Stimulated activated effector memory CD8-positive, alpha-beta T cell treated with anti-CD3 and anti-CD28 coated beads, Interleukin-12 subunit alpha, Interleukin-12 subunit beta, amount 100 ng/mL, for 72 hours (primary cell): ENCODE results near the gene MTA3.
"Not testable (repeated sequence)": the region's sequence is repeated elsewhere in the genome, so short reads cannot be mapped to it uniquely, and the experiment has no call there.

Experiments
- ATAC-seq: fragments of 150-1000 bp; cut with Tn5 transposase; 2 replicates; pipeline ENCODE4 v1.10.0; 2021
- DNase-seq, 2 donors: peaks; one replicate each; pipeline ENCODE4 v3.0.0; 2021 to 2022; ENCODE audit warnings: low spot score in 2 of 2
- H3K27ac Mint-ChIP-seq: one replicate; pipeline ENCODE4 v1.8.0; 2022; ENCODE audit warnings: mild to moderate bottlenecking, mixed read lengths
- H3K36me3 Mint-ChIP-seq: one replicate; pipeline ENCODE4 v1.8.0; 2022; ENCODE audit warnings: mild to moderate bottlenecking, mixed read lengths
- H3K4me1 Mint-ChIP-seq: one replicate; pipeline ENCODE4 v1.8.0; 2022; ENCODE audit warnings: mixed read lengths
- H3K4me3 Mint-ChIP-seq: one replicate; pipeline ENCODE4 v1.8.0; 2022; ENCODE audit warnings: mild to moderate bottlenecking, mixed read lengths
- H3K9me3 Mint-ChIP-seq: one replicate; pipeline ENCODE4 v1.8.0; 2022; ENCODE audit warnings: mixed read lengths

Gene MTA3

DNA sequence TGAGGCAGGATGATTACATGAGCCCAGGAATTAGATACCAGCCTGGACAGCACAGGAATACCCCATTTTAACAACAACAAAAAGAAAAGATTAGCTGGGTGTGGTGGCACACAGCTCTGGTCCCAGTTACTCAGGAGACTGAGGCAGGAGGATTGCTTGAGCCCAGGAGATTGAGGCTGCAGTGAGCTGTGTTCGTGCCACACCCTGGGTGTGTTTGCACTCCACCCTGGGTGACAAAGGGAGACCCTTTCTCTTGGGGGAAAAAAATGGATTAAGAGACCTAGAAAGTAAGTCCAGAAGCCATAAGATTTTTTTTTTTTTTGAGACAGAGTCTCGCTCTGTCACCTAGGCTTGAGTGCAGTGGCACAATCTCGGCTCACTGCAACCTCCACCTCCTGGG is 16.2 kb downstream of the MTA3 start:
- not testable (repeated sequence) for H3K4me3 Mint-ChIP-seq, DNase-seq, H3K27ac Mint-ChIP-seq, ATAC-seq, H3K9me3 Mint-ChIP-seq, H3K4me1 Mint-ChIP-seq
- peaks cover 66% of the 10 kb centered on the region for H3K36me3 Mint-ChIP-seq

DNA sequence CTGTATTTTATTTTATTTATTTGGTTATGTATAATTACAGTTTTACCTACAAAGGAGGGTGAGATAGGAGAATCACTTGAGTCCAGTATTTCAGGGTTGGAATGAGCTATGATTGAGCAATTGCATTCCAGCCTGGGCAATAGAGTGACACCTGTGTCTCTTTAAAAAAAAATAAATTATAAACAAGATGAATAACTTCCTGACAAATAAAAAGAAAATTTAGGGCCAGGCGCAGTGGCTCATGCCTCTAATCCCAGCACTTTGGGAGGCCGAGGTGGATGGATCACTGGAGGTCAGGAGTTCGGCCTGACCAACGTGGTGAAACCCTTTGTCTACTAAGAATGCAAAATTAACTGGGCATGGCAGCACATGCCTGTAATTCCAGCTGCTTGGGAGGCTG is 17.3 kb downstream of the MTA3 start:
- no peak for ATAC-seq
- Mint-ChIP-seq H3K4me1 (no peaks in the 10 kb centered on the region), H3K27ac (no peak overlapping the region), H3K4me3 (no peak overlapping the region), H3K9me3 (no peaks in the 10 kb centered on the region), H3K36me3 (peaks cover 56% of the 10 kb centered on the region)
- DNase-seq: no peak

DNA sequence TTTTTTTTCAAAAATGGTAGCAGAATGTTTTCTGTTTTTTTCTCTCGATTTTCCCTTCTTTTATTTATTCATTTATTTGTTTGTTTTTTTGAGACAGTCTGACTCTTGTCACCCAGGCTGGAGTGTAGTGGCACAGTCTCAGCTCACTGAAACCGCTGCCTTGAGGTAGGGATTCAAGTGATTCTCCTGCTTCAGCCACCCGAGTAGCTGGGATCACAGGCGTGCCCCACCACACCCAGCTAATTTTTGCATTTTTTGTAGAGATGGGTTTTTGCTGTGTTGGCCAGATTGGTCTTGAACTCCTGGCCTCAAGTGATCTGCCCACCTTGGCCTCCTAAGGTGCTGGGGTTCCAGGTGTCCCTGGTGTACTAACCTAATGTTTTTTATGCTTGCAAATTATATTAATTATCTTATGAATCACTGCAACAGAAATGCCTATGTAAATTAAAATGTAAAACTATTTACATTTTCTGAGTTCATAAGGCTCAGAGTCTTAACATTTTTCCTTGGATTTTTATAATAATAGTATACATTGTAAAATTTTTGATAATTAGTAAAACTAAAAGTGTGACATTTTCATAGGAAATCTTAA is 19.2 kb downstream of the MTA3 start:
- DNase-seq (no peak), ATAC-seq (no peak)
- H3K36me3 Mint-ChIP-seq: peaks cover 38% of the 10 kb centered on the region
- no peak overlapping the region for H3K4me3 Mint-ChIP-seq
- no peaks in the 10 kb centered on the region for H3K4me1 Mint-ChIP-seq
- H3K27ac Mint-ChIP-seq: no peak overlapping the region
- no peaks in the 10 kb centered on the region for H3K9me3 Mint-ChIP-seq

DNA sequence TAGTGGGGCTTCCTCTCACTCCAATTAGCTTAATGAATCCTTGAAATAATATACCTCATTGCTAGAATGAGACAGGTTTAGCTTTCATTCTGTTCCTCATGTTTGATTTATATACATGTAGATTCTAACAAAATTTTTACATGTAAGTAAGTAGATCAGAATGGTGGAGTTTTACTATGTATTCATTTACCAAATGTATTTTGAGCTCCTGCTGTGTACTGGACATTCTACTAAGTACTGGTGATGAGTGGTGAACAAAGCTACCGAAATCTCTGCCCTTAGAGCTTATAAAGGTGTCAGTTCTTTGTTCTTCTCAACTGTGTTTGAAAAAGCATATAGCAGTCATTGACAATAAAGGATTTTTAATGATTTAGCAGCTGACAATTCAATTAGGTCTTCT is 19.7 kb downstream of the MTA3 start:
- H3K9me3 Mint-ChIP-seq: no peaks in the 10 kb centered on the region
- H3K36me3 Mint-ChIP-seq: peaks cover 33% of the 10 kb centered on the region
- ATAC-seq (no peak), DNase-seq (no peak)
- no peak overlapping the region for H3K27ac Mint-ChIP-seq
- no peaks in the 10 kb centered on the region for H3K4me1 Mint-ChIP-seq
- no peak overlapping the region for H3K4me3 Mint-ChIP-seq

DNA sequence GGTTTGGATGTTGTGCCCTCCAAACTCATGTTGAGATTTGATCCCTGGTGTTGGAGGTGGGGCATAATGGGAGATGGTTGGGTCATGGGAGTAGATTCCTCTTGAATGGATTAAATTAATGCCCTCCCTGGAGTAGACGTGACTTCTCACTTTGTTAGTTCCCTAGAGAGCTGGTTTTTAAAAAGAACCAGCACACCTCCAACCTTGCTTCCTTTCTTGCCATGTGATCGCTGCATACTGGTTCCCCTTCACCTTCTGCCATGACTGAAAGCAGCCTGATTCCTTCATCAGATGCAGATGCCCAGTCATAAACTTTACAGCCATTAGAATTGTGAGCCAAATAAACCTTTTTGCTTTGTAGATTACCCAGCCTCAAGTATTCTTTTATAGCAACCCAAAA is 21.7 kb downstream of the MTA3 start:
- peaks cover 18% of the 10 kb centered on the region for H3K36me3 Mint-ChIP-seq
- H3K9me3 Mint-ChIP-seq: no peaks in the 10 kb centered on the region
- no peaks in the 10 kb centered on the region for H3K4me1 Mint-ChIP-seq
- H3K27ac Mint-ChIP-seq: no peak overlapping the region
- H3K4me3 Mint-ChIP-seq: no peak overlapping the region
- DNase-seq (no peak), ATAC-seq (no peak)

DNA sequence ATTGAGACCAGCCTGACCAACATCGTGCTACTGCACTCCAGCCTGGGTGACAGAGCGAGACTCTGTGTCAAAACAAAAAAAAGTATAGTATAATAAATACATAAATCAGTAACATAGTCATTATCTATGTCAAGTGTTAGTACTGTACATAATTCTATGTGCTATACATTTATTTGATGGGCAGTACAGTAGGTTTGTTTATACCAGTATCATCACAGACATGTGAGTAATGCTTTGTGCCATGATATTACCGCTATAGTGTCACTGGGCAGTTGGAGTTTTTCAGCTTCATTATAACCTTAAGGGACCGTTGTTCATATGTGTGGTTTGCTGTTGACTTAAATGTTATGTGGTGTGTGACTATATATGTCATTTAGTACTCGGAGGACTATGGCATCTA is 24.9 kb downstream of the MTA3 start:
- Mint-ChIP-seq H3K4me3 (no peak overlapping the region), H3K4me1 (no peaks in the 10 kb centered on the region), H3K36me3 (no peaks in the 10 kb centered on the region), H3K27ac (no peak overlapping the region), H3K9me3 (no peaks in the 10 kb centered on the region)
- DNase-seq: no peak
- ATAC-seq: no peak

DNA sequence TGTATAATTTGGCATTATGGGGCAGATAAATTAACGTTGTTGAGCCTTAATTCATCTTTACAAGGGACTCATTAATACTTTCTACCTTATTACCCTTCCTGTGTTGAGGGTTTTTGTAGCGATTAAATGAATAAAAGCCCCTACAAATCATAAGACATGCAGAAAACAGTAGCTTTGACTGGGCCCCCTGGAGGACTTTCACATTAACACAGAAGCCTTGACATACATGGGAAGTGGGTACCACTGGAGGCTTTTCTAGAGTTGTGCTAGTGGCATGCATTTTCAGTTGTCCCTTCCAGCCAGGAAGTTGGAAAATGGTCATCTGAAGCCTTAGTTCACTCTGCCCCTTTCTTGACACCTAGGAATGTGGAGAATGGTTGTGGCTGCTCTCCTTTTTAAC is 30.2 kb downstream of the MTA3 start:
- Mint-ChIP-seq H3K4me3 (no peak overlapping the region), H3K9me3 (no peaks in the 10 kb centered on the region), H3K4me1 (no peaks in the 10 kb centered on the region), H3K36me3 (no peaks in the 10 kb centered on the region), H3K27ac (no peak overlapping the region)
- ATAC-seq (no peak), DNase-seq (no peak)

DNA sequence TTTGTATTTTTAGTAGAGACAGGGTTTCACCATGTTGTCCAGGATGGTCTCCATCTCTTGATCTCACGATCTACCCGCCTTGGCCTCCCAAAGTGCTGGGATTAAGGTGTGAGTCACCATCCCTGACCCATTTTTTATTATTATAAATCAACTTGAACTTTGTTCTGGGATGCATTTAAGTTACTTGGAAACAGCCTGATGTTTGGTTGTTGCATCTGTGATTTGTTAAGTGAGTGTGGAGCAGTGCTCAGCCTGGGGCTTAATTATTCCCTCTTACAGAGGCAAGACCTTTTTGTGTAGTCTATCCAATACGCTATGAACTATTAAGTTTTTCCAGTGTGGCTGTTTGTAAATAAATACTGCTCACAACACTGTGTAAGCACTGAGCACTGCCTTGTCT is 32.6 kb downstream of the MTA3 start:
- DNase-seq (no peak), ATAC-seq (no peak)
- Mint-ChIP-seq H3K27ac (no peak overlapping the region), H3K4me1 (no peaks in the 10 kb centered on the region), H3K9me3 (no peaks in the 10 kb centered on the region), H3K4me3 (no peak overlapping the region), H3K36me3 (no peaks in the 10 kb centered on the region)

DNA sequence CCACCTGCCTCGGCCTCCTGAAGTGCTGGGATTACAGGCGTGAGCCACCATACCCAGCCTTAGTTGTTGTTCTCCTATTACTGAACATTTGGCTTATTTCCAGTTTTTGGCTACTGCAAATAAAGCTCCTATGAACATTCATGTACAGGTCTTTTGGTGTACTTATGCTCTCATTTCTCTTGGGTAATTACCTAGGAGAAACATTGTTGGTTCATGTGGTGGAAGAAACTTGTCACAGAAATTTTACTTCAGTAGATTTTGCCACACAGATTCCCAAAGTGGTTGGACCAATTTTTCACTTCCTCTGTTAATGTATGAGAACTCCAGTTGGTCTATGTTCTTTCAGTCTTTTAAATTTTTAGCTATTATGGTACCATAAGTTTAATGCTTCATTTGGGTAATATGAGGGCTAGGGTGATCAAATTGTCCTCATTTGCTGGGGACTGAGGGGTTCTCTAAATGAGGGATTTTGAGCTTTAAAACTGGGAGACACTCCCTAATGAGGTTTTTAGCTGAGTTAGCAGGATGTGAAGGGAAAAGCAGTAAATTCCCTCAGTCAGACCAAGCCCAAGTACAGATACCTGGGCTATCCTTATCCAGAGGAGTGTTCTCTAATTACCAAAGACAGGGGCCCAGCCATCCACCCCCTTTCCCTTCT is 33.9 kb downstream of the MTA3 start:
- Mint-ChIP-seq H3K4me3 (no peak overlapping the region), H3K4me1 (no peaks in the 10 kb centered on the region), H3K27ac (no peak overlapping the region), H3K36me3 (no peaks in the 10 kb centered on the region), H3K9me3 (no peaks in the 10 kb centered on the region)
- no peak for DNase-seq
- no peak for ATAC-seq

DNA sequence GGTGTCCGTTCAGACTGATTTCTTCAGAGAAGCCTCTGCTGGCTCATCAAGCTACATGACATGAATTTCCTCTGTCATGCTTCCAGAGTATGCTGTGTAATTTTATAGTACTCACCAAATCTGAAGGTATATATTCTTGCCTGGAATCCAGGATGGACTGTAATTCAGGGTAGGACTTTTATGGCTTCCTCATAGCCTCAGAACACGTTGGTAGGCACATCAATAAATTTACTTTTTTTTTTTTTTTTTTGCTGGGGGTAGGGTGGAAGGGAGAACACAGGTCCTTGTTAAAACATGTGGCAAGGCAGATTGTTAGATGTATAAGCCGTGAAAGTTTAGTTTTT is 34.4 kb downstream of the MTA3 start:
- H3K27ac Mint-ChIP-seq: no peak overlapping the region
- DNase-seq: no peak
- no peak for ATAC-seq
- no peaks in the 10 kb centered on the region for H3K4me1 Mint-ChIP-seq
- H3K4me3 Mint-ChIP-seq: no peak overlapping the region
- no peaks in the 10 kb centered on the region for H3K9me3 Mint-ChIP-seq
- no peaks in the 10 kb centered on the region for H3K36me3 Mint-ChIP-seq

DNA sequence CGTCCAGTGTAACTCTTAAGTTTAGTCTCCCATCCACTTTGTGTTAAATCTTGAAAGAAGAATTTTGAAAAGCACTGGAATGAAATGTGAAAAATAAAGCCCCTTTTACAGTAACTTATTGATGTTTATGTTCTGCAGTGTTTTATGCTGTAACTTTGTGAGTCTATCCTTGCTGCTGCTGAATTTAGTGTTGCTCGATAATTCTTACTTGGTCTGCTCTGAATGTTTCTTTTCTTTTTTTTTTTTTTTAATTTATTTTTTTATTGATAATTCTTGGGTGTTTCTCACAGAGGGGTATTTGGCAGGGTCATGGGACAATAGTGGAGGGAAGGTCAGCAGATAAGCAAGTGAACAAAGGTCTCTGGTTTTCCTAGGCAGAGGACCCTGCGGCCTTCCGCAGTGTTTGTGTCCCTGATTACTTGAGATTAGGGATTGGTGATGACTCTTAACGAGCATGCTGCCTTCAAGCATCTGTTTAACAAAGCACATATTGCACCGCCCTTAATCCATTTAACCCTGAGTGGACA is 36.0 kb downstream of the MTA3 start:
- not testable (repeated sequence) for H3K27ac Mint-ChIP-seq, H3K36me3 Mint-ChIP-seq, DNase-seq, H3K4me1 Mint-ChIP-seq, ATAC-seq, H3K4me3 Mint-ChIP-seq, H3K9me3 Mint-ChIP-seq

DNA sequence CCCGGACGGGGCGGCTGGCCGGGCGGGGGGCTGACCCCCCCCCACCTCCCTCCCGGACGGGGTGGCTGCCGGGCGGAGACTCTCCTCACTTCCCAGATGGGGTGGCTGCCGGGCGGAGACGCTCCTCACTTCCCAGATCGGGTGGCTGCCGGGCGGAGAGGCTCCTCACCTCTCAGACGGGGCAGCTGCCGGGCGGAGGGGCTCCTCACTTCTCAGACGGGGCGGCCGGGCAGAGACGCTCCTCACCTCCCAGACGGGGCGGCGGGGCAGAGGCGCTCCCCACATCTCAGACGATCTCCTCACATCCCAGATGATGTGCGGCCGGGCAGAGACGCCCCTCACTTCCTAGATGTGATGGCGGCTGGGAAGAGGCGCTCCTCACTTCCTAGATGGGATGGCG is 37.7 kb downstream of the MTA3 start:
- ATAC-seq, H3K27ac Mint-ChIP-seq, DNase-seq, H3K4me3 Mint-ChIP-seq, H3K4me1 Mint-ChIP-seq, H3K9me3 Mint-ChIP-seq: not testable (repeated sequence)
- peaks cover 24% of the 10 kb centered on the region for H3K36me3 Mint-ChIP-seq

DNA sequence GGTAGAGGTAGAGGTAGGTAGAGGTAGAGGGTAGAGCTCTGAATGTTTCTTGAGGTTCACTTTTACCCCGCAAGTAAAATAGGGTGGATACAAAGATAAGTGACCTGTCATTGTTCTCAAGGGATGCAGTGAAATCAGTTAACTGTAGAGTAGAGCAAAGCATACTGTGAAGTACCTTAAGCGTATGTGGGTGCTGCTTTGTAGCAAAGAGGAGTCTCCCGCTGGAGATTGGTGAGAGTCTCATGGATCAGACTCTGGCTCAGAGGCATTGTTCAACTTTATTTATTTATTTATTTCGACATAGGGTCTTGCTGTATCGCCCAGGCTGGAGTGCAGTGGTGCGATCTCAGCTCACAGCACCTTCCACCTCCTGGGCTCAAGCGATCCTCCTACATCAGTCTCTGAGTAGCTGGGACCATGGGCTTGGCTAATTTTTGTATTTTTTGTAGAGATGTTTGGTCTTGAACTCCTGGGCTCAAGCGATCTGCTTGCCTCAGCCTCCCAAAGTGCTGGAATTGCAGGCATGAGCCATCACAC is 38.7 kb downstream of the MTA3 start:
- DNase-seq (no peak), ATAC-seq (no peak)
- Mint-ChIP-seq H3K4me1 (no peaks in the 10 kb centered on the region), H3K36me3 (peaks cover 29% of the 10 kb centered on the region), H3K4me3 (no peak overlapping the region), H3K27ac (no peak overlapping the region), H3K9me3 (no peaks in the 10 kb centered on the region)

DNA sequence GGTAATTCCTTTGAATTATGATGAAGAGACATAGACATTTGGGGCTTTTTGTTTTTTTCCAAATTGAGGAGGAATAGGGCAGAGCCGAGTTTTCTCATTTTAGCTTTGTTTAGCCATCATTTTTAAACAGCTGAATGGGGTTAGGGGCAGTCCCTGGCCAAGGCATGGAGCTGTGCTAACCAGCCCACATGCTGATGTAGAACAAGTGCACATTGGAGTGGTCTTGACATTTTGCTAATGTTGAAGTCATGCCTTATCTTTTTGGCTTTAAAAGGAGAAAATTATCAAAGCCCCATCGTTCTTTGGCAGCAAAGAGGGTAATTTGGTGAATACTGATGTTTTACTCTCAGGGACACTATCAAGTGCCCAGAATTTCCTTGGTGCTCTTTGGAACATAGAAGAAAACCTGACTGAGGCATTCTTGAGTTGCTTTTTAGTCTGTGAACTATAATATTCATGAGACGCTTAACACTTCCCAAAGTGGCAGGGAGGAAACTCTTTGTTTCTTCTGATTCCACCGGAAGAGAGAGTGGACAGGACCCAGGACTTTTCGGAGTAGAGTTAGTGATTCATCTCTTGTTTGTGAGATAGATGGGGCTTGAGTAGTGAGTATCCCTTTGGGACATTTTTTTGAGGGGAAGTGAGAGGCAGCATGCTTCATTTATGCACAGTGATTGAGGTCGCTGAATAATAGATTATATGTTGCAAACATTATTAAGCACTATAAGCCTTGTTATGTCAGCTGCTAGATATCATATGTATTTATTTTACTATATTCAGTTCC is 45.0 kb downstream of the MTA3 start:
- Mint-ChIP-seq H3K36me3 (peaks cover 54% of the 10 kb centered on the region), H3K9me3 (no peaks in the 10 kb centered on the region), H3K4me3 (no peak overlapping the region), H3K4me1 (no peaks in the 10 kb centered on the region), H3K27ac (no peak overlapping the region)
- ATAC-seq: no peak
- no peak for DNase-seq

DNA sequence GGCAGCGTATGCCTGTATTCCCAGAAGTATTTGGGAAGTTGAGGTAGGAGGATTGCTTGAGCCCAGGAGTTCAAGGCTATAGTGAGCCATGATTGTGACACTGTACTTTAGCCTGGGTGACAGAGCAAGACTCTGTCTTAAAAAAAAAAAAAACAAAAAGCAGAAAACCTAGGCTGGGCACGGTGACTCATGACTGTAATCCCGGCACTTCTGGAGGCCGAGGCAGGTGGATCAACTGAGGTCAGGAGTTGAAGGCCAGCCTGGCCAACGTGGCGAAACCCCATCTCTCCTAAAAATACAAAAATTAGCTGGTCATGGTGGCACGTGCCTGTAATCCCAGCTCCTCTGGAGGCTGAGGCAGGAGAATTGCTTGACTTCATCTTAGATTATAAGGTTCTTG is 46.4 kb downstream of the MTA3 start:
- no peak overlapping the region for H3K4me3 Mint-ChIP-seq
- ATAC-seq (no peak), DNase-seq (no peak)
- H3K9me3 Mint-ChIP-seq: no peaks in the 10 kb centered on the region
- H3K4me1 Mint-ChIP-seq: peaks cover 6% of the 10 kb centered on the region
- H3K27ac Mint-ChIP-seq: no peak overlapping the region
- H3K36me3 Mint-ChIP-seq: peaks cover 42% of the 10 kb centered on the region

DNA sequence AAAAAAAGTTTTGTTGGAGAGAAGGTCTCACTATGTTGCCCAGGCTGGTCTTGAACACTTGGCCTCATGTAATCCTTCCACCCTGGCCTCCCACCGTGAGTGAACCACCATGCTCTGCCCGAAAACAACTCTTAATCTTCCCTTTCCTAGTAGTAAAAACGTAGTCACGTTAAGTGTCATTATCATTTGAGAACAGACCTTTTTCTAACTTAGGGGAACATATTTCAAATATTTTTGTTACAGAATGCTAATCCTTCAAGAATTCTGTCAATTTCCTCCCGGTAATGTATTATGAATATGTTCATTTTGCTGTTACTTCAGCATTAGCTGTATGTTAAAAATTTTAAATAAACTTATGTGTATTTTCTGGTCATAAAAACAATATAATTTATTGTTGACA is 49.7 kb downstream of the MTA3 start:
- ATAC-seq (no peak), DNase-seq (no peak)
- Mint-ChIP-seq H3K36me3 (peaks cover 26% of the 10 kb centered on the region), H3K4me3 (no peak overlapping the region), H3K9me3 (no peaks in the 10 kb centered on the region), H3K4me1 (peaks cover 6% of the 10 kb centered on the region), H3K27ac (no peak overlapping the region)
